Bladder microvascular endothelial cell (primary cell): ENCODE data around the gene ZNF837. TPM values are rescaled to one million over a fixed set of nuclear protein-coding genes. Genes with fewer than 3 reads are reported as not detected.

Experiments used
- total RNA-seq: library from RNA; depleted of rRNA; stranded (reverse); fragments of >200 nt; gene quantifications from 2 replicates; pipeline ENCODE4 v1.2.3, GENCODE V29; 2014

The ZNF837 gene
- total RNA-seq, result 1.2 and 1.9 TPM in 2 replicates

DNA sequence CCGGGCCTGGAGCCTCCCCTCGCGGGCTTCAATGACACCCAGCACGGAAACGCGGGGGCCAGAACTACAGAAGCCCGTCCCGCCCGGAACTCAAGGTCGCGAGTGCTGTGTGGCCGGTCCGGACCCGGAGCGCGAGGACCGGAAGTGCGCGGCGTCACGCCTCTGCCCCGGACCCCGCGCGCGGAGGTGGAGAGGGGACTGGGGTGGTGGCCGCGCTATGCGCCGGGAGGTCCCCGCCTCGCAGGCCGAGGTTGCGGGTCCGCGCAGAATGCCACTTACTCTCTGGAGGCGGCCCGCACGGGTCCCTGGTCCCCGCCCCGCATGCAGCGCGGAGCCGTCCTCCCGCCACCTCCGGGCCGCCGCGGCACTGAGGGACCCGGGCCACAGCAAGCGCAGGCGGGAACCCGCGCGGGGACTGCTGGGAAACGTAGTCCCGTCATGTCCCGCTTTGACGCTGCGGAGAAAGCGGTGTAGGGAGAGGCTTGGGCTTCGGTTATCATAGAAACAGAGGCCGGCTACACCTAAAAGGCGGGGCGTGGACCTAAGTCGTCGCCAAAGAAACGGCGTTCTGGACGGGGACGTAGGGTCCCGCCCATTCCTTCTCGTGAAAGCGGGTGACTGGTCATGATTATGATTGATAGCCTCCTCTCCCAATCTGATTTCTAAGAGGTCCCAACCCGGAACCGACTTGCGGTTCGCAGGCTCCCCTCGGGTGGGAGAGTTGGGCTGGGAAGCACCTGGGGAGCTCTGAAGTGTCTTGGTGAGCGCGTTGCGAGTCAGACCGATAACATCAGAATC lies at the start of gene ZNF837:
Gene ZNF837 (minus strand): TSS at position 369 of the 798 bp plus-strand sequence. CDS start 11,698 bp downstream, outside the sequence.

DNA sequence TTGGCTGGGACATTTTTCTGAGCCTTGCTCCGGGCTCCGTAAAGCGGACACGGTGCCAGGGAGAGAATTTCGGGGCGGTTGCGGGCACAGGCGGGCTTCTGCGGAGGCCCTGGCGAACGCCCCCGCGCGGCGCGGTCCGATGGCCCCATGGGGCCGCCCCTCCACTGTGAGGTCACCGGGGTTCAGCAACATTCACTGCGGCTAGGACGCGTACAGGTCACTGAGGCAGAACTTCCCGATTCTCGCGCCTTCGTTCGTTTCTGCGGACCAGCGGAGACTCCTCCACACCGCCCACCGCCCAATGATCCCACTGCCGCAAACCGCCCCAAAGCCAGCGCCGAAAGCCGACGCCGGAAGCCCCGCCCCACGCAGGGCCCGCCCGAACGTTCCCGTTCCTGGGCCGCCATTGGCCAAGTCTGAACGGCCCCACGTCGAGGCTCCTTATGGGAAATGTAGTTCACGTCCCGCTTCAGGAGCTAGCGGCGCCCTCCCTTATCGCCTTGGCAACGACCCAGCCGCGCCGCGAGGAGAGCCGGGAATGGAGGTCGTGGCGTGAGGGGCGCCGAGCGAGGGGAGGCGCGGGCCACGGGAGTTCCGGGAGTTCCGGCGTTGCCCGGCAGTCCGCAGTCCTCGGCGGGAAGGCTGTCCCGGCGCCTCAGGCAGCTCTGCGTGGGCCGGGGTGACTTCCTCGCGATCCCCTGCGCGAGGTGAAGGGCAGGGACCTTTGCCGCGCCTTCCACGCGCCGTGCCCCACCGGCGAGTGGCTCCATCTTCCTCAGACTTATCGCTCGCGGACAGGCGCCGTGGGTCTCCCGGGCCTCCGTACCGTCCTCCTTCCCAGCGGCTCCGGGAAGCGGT lies 27.6 kb upstream of the ZNF837 start, which contains the start of gene ZNF584:
Gene ZNF584 (plus strand): TSS at position 498 of the 858 bp plus-strand sequence. CDS start 499 bp downstream, outside the sequence.

DNA sequence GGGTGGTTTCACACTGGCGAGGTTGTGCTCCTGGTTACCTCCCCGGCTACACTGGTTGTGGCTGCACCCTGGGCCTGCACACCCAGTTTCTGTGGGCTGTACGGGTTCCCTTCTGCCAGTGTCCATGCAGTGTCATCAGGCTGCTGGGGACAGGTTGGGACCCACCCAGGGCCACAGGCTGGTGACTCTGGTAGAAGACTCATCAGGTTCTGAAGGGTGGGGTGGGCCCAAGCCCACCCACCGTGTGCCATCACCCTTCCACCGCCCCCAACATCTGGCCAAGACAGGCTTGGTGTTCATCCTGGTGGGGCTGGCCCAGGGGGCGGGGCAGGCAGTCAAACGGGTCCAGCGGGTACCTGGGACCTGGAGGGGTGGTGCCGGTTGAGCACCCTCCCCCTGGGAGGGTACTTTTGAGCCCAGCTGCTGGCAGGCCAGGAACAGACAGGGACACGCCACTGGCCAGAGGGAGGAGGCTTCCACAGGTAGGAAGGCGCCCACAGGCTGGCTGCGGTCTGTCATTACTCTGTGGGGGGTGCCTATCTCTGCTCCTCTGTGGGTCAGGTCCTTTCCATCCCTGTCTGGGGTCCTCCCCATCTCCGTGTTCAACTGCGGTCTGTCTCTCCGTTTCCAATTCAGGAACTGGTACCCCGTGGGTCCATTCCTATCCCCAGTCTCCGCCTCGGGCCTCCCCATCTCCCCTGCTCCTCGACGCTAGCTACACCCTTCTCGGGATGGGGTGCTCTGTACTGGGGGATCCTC lies 14.6 kb upstream of the ZNF837 start, which contains the start of gene RNF225:
Gene RNF225 (plus strand): TSS at position 437 of the 759 bp plus-strand sequence. CDS start 434 bp downstream, outside the sequence.

DNA sequence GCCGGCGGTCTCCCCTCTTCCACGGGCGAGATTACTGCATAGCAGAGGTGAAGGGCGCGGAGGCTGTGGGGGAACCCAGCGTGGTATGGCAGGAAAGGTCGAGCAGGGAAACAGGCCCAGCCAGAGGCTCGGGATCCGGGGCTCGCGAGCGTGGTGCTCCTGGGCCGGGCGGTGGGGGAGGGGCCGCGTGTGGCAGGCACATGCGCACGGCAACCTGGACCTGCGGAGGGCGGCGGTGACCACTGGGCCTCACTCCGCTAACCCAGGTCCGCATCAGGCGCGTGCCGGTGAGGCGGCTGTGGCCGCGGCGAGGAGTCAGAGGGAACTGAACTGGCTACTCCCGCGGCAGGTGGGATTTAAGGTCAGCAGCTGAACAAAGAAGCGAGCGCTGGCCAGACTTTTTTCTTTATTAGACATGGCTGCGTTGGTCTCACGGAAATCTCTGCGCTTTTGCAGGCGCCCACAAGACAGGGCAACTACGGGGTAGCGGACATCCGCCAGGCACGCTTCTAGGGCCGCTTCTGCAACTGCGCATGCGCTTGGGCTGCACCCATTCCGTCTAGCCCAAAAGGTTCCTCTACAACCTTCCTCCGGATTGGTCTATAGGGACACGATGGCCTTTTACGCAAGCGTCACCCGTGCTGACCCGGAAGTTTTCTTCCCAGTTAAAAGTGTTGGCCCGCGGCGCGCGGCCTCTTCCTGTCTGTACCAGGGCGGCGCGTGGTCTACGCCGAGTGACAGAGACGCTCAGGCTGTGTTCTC lies 5.9 kb upstream of the ZNF837 start, which contains the start of gene RPS5:
Gene RPS5 (plus strand): TSS at position 694 of the 762 bp plus-strand sequence. CDS start 869 bp downstream, outside the sequence.

DNA sequence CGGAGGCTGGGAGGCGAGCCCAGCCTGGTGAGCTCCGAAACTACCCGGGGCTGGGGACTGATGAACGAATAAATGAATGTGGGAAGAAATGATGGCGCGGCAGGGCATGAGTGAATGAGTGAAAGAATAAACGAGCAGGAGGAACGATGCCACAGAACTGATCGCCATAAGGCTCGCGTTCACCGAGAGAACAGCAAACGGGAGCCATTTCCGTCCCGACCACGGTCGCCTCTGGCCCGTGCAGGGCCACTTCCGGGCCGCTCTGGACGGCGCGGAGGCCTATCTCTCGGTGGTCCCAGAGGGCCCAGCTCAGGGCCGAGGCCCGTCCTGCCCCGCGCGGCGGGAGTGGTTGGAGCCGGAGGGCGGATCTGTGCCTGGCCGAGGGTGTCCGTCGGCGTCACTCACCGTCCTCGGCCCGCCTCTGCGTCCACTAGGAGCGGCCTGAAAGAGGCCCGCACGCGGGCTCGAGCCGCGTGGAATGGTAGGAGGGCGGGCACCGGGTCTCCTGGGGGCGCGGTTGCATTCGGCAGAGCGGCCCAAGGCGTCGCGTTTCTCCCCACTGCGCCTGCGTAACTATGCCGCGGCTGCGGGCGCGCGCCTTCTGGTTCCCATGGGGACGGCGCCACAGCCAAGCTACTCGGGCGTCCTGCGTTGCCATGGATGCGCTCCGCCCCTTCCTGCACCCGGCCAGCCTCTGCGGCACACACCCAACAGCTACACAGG lies 18.4 kb downstream of the ZNF837 start, which contains the start of gene ZNF497:
Gene ZNF497 (minus strand): TSS at position 480 of the 723 bp plus-strand sequence. CDS start 5,116 bp downstream, outside the sequence.

DNA sequence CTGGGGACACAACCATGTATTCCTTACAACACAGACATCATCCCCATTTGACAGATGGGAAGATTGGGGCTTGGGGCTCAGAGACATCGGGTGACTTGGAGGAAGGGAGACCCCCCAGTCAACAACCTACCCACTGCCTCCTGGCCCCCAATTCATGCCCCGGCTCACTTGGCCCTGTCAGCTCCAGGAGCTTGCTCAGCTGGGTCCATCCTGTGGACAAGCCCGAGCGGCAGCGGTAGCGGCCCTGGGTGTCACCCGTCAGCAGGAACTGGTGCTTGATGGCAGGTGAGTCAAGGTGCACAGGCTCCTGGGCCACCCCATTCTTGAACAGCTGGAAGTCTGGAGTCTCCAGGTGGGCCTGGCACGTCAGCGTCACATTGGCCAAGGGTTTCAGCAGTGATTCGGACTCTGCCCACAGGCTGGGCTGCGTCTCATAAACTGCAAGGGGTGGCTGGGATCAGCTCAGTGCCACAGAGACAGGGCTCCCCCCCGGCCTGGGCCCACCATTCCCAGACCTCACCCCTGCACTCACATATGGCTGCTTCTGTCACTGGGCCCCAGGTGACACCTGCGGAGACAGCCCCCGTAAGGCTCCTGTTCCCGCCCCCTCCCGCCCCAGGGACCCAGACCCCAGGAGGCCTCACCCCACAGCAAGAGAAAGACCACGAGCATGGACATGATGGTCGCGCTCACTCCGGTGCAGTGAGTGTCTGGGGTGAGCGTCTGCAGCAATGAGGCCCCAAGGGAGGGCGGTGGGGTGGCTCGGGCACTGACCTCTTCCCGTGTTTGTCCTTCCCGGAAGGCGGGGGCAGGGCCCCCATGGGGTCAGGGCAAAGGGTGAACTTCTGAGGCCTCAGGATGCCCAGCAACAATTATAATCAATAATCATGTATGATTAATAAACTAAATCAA lies 27.8 kb downstream of the ZNF837 start, which contains the start of gene A1BG:
Gene A1BG (minus strand): TSS at position 733 of the 912 bp plus-strand sequence. CDS start 55 bp downstream, at position 678.

DNA sequence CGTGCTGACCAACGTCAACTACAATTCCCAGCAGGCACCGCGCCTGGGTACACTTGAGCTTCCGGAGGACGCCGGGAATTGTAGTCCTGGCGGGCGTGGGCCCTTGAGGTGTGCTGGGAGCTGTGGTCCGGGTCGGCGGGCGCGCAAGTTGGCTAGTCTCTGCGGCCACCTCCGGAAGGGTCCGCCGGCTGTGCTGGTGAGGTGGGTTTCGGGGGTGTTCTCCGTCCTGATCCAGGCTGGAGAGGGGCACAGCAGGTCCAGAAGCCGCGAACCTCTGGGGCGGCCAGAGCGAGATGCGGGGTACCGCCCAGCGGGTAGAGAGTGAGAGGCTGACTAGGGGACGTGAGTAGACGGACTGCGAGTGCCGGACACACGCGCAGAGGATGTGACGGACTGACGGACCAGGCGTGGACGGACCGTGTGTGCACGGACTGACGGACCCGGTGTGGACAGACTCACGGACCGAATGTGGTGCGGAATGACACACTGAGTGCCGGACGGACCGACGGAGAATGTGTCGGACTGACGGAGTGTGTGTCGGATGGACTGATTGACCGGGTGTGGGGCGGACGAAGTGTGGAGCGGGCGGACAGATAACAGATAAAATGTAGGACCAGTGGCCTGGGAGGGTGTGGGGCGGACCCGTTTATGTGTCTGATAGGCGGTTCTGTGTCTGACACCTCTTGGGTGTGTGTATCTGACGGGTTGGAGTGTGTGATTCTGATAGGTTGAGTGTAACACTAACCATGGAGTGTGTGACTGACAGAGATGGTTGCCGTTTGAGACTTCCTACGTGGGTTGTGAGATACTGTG lies 53.7 kb downstream of the ZNF837 start, which contains the start of gene ZSCAN22:
Gene ZSCAN22 (plus strand): TSS at position 81 of the 813 bp plus-strand sequence. CDS start 7,809 bp downstream, outside the sequence.

Other genes with a start within 250 kb of the ZNF837 start
- gene ZNF329, start 230.2 kb downstream of the ZNF837 start, total RNA-seq, result 6.5 and 11.3 TPM in 2 replicates
- 14.7 and 21.0 TPM in 2 replicates for gene ZNF274, start 198.0 kb downstream of the ZNF837 start, total RNA-seq
- gene ZNF544, start 152.1 kb downstream of the ZNF837 start, total RNA-seq, result 36.3 and 58.2 TPM in 2 replicates
- gene ZNF8, start 102.1 kb downstream of the ZNF837 start, total RNA-seq, result 2.6 and 5.2 TPM in 2 replicates
- 17.0 and 32.5 TPM in 2 replicates for gene ERVK3-1, start 75.7 kb downstream of the ZNF837 start, total RNA-seq
- 1.3 and 3.3 TPM in 2 replicates for gene ZSCAN22, start 54.0 kb downstream of the ZNF837 start, total RNA-seq
- gene A1BG, start 27.5 kb downstream of the ZNF837 start, total RNA-seq, result 2.5 and 2.9 TPM in 2 replicates
- gene ZNF497, start 18.3 kb downstream of the ZNF837 start, total RNA-seq, result 0.81 and 1.6 TPM in 2 replicates
- gene RPS5, start 6.2 kb upstream of the ZNF837 start, total RNA-seq, result 1,823 and 2,576 TPM in 2 replicates
- not detected in 2 replicates for gene RNF225, start 14.6 kb upstream of the ZNF837 start, total RNA-seq
- 7.6 and 11.8 TPM in 2 replicates for gene ZNF584, start 27.6 kb upstream of the ZNF837 start, total RNA-seq
- gene ZNF132, start 59.1 kb upstream of the ZNF837 start, total RNA-seq, result 3.7 and 6.3 TPM in 2 replicates
- 5.2 and 10.5 TPM in 2 replicates for gene ZNF324B, start 70.6 kb upstream of the ZNF837 start, total RNA-seq
- gene ZNF324, start 86.0 kb upstream of the ZNF837 start, total RNA-seq, result 7.6 and 11.2 TPM in 2 replicates
- 3.5 and 3.9 TPM in 2 replicates for gene ZNF446, start 95.3 kb upstream of the ZNF837 start, total RNA-seq
- gene SLC27A5, start 131.0 kb upstream of the ZNF837 start, total RNA-seq, result 5.9 and 11.2 TPM in 2 replicates
- 4.4 and 6.9 TPM in 2 replicates for gene ZBTB45, start 138.8 kb upstream of the ZNF837 start, total RNA-seq
- 287 and 532 TPM in 2 replicates for gene TRIM28, start 163.0 kb upstream of the ZNF837 start, total RNA-seq
- 102 and 110 TPM in 2 replicates for gene CHMP2A, start 174.1 kb upstream of the ZNF837 start, total RNA-seq
- gene UBE2M, start 177.6 kb upstream of the ZNF837 start, total RNA-seq, result 61.0 and 79.7 TPM in 2 replicates
- 5.8 and 11.1 TPM in 2 replicates for gene MZF1, start 192.3 kb upstream of the ZNF837 start, total RNA-seq